ENCODE data around the gene KCNH2. TPM values are rescaled to one million over a fixed set of nuclear protein-coding genes. Genes with fewer than 3 reads are reported as not detected.

The KCNH2 gene
- total and polyA plus RNA-seq, 2 of the 8 experiments (the other 6 are each of a cell fraction or from before 2014, with no cell fraction given), result 8.0 to 15.0 TPM

GRCh38 chr7:150896562-150897209, 81.4 kb downstream of the KCNH2 start:
- no peak for DNase-seq (ENCODE audit: low read depth in 1 of 2, low spot score in 2 of 2)
- Histone ChIP-seq H2BK20ac (ENCODE audit: low read length) (no peak overlapping the region), H3K27me3 (replicated peaks in 1 of 4; ENCODE audit: control insufficient read depth in 3 of 4, extremely low read depth in 1 of 4, insufficient read depth in 3 of 4, low read length in 3 of 4) (peaks cover 0 to 11% (median 6%) of the 10 kb centered on the region in 4 experiments; a peak in 4 of 7 replicates), H3K27ac (ENCODE audit: low read depth, low read length) (no peak overlapping the region), H4K20me1 (replicated peaks in 1 of 2; ENCODE audit: control insufficient read depth in 1 of 2, insufficient read depth in 2 of 2, low read length in 2 of 2) (no peaks in the 10 kb centered on the region), H3K4me1 (replicated peaks in 1 of 4; ENCODE audit: control insufficient read depth in 3 of 4, insufficient read depth in 4 of 4, low read length in 3 of 4) (peaks cover 0 to 21% (median 7%) of the 10 kb centered on the region in 4 experiments; a peak in 4 of 7 replicates), H2BK15ac (ENCODE audit: low read length) (no peak overlapping the region), H2BK12ac (ENCODE audit: low read depth, low read length) (no peak overlapping the region), H3K14ac (ENCODE audit: insufficient read length) (no peak overlapping the region), H4K91ac (replicated peaks; ENCODE audit: insufficient read length, low read length) (no peak overlapping the region), H3K4me2 (ENCODE audit: insufficient read depth in 1 of 2, low read depth in 2 of 2, low read length in 2 of 2) (no peak overlapping the region), H4K8ac (ENCODE audit: extremely low read depth, insufficient read depth, low read length) (no peak overlapping the region), H3K23me2 (ENCODE audit: low read depth, low read length) (no peaks in the 10 kb centered on the region), H3K9me3 (ENCODE audit: insufficient read depth in 2 of 2, low read depth in 1 of 2, low read length in 1 of 2) (no peaks in the 10 kb centered on the region; a peak in 1 of 4 replicates), H3K79me2 (ENCODE audit: control insufficient read depth in 1 of 2, insufficient read depth in 2 of 2, low read length in 2 of 2) (no peaks in the 10 kb centered on the region), H3K23ac (ENCODE audit: insufficient read length) (no peak overlapping the region), H2AFZ (ENCODE audit: low read length) (no peak overlapping the region), H3K9ac (replicated peaks in 1 of 4; ENCODE audit: extremely low read depth in 1 of 4, low read depth in 3 of 4, low read length in 3 of 4) (no peak overlapping the region), H2AK5ac (ENCODE audit: low read depth, low read length) (no peak overlapping the region), H3K18ac (ENCODE audit: extremely low read depth, low read length) (no peak overlapping the region), H3K79me1 (ENCODE audit: low read depth, low read length) (no peaks in the 10 kb centered on the region), H3K56ac (replicated peaks; ENCODE audit: insufficient read length, low read depth, low read length) (no peak overlapping the region), H3K36me3 (ENCODE audit: control insufficient read depth in 2 of 4, insufficient read depth in 4 of 4, low read length in 3 of 4) (no peaks in the 10 kb centered on the region), H4K5ac (ENCODE audit: insufficient read length, low read depth, low read length) (no peak overlapping the region), H3K4ac (replicated peaks; ENCODE audit: insufficient read length, low read depth, low read length) (no peak overlapping the region), H2BK5ac (ENCODE audit: low read depth, low read length) (no peak overlapping the region; the same call in 1 of the 2 replicates), H2BK120ac (replicated peaks; ENCODE audit: low read depth, low read length) (no peak overlapping the region), H3K4me3 (ENCODE audit: extremely low read depth in 1 of 4, insufficient read depth in 2 of 4, low read depth in 3 of 4, low read length in 4 of 4) (no peak overlapping the region)
- FAIRE-seq, result no peak
- 79% methylated on average over 7 of the region's 10 CpGs; no CpG with 5 or more reads in 1 of the 2 experiments for WGBS, 2 experiments (ENCODE audit: extremely low coverage in 1 of 2, insufficient coverage in 1 of 2, insufficient read length in 1 of 2, insufficient replicate concordance in 2 of 2, low coverage in 1 of 2, low lambda C conversion rate in 2 of 2, missing lambda C conversion rate in 1 of 2)
- CTCF ChIA-PET (ENCODE audit: partially characterized antibody), result interaction anchor here (0.7 to 2.9 kb wide), 3 partner anchors 19 to 88 kb away, joined by 3 to 35 read pairs (median 32); no protein-coding TSS in a partner anchor
- POLR2A ChIA-PET (ENCODE audit: partially characterized antibody), result no interaction called here
- TF ChIP-seq JUN (IDR thresholded peaks at IDR 0.05; ENCODE audit: low read depth, low read length), result no peak
- no peak for TF ChIP-seq TBP (IDR thresholded peaks at IDR 0.05; ENCODE audit: low read depth, low read length)
- TF ChIP-seq ATF2 (IDR thresholded peaks at IDR 0.05; ENCODE audit: low read length), result no peak
- no peak for TF ChIP-seq NANOG (IDR thresholded peaks at IDR 0.05; ENCODE audit: insufficient read depth, low read depth, low read length, poor library complexity, severe bottlenecking)
- no peak for TF ChIP-seq CTBP2 (IDR thresholded peaks at IDR 0.05; ENCODE audit: borderline replicate concordance, insufficient read depth, insufficient read length, low read length)
- no peak for TF ChIP-seq RAD21 (IDR thresholded peaks at IDR 0.05 in 1 of 2, conservative IDR thresholded peaks at IDR 0.05 in 1 of 2; ENCODE audit: low read depth in 2 of 2, low read length in 2 of 2)
- no peak for TF ChIP-seq KDM4A (IDR thresholded peaks at IDR 0.05; ENCODE audit: low read depth, low read length, severe bottlenecking)
- TF ChIP-seq EZH2 (IDR thresholded peaks at IDR 0.05; ENCODE audit: low read depth, low read length, severe bottlenecking), result no peak
- TF ChIP-seq CEBPB (IDR thresholded peaks at IDR 0.05; ENCODE audit: low read depth, low read length), result no peak

All from H1 (cell line).